Loucy (cell line): ENCODE measurements around the gene IL5.
A peak's percentile ranks its signal among the peaks of the same experiment; 100 is the strongest.

Experiments used
- H2AFZ ChIP-seq: fragments of 200-600 bp; sonication (generic); 2 replicates; pipeline ENCODE4 v1.6.0; 2016; ENCODE audit warnings: antibody characterized with exemption, mild to moderate bottlenecking, low read length, moderate library complexity
- H3F3A ChIP-seq: fragments of 200-600 bp; 2 replicates; pipeline ENCODE4 v1.6.0; 2016; ENCODE audit warnings: antibody characterized with exemption, low read depth, mild to moderate bottlenecking
- H3K27me3 ChIP-seq: fragments of 200-600 bp; sonication (generic); 2 replicates; pipeline ENCODE4 v1.6.1; 2014; ENCODE audit warnings: low read length, mild to moderate bottlenecking; ENCODE audit not compliant: insufficient read depth, poor library complexity, severe bottlenecking
- H3K36me3 ChIP-seq: fragments of 200-600 bp; sonication (generic); 2 replicates; pipeline ENCODE4 v1.6.1; 2016; ENCODE audit warnings: low read length; ENCODE audit not compliant: insufficient read depth
- H3K4me1 ChIP-seq: fragments of 200-600 bp; sonication (generic); 2 replicates; pipeline ENCODE4 v1.5.1; 2014; ENCODE audit warnings: low read length, mild to moderate bottlenecking; ENCODE audit not compliant: insufficient read depth, poor library complexity, severe bottlenecking
- H3K4me2 ChIP-seq: fragments of 200-600 bp; sonication (generic); 2 replicates; pipeline ENCODE4 v1.6.0; 2014; ENCODE audit warnings: antibody characterized with exemption, low read length, low read depth, mild to moderate bottlenecking; ENCODE audit not compliant: poor library complexity, severe bottlenecking
- H3K4me3 ChIP-seq: fragments of 200-600 bp; sonication (generic); 2 replicates; pipeline ENCODE4 v1.5.1; 2014; ENCODE audit warnings: low read length, mild to moderate bottlenecking, mixed read lengths; ENCODE audit not compliant: poor library complexity, severe bottlenecking
- H3K79me2 ChIP-seq: fragments of 200-600 bp; sonication (generic); 2 replicates; pipeline ENCODE4 v1.6.1; 2014; ENCODE audit warnings: low read length; ENCODE audit not compliant: insufficient read depth
- H3K9ac ChIP-seq: fragments of 200-600 bp; sonication (generic); 2 replicates; pipeline ENCODE4 v1.6.0; 2014; ENCODE audit warnings: mild to moderate bottlenecking, low read depth, low read length, moderate library complexity; ENCODE audit not compliant: poor library complexity, severe bottlenecking
- H3K9me2 ChIP-seq: fragments of 200-600 bp; sonication (generic); replicated peaks from 2 replicates; pipeline ENCODE4 v1.6.1; 2016; ENCODE audit warnings: low read depth, low read length, mixed read lengths
- H3K9me3 ChIP-seq: fragments of 200-600 bp; sonication (generic); 2 replicates; pipeline ENCODE4 v1.6.1; 2014; ENCODE audit warnings: mild to moderate bottlenecking, antibody characterized with exemption, low read length, low read depth; ENCODE audit not compliant: insufficient read depth
- H4K20me1 ChIP-seq: fragments of 200-600 bp; sonication (generic); 2 replicates; pipeline ENCODE4 v1.6.0; 2014; ENCODE audit warnings: antibody characterized with exemption, low read length, mild to moderate bottlenecking; ENCODE audit not compliant: insufficient read depth, poor library complexity, severe bottlenecking
- CTCF ChIP-seq: fragments of 200-600 bp; sonication (generic); conservative IDR thresholded peaks from 2 replicates; pipeline ENCODE4 v1.5.1; 2014; ENCODE audit warnings: mild to moderate bottlenecking, antibody characterized with exemption, low read length
- EZH2phosphoT487 ChIP-seq: fragments of 200-600 bp; IDR thresholded peaks from 2 replicates; pipeline ENCODE4 v1.6.1; 2018; ENCODE audit warnings: antibody characterized with exemption, mild to moderate bottlenecking, moderate library complexity, borderline replicate concordance

Gene IL5

DNA sequence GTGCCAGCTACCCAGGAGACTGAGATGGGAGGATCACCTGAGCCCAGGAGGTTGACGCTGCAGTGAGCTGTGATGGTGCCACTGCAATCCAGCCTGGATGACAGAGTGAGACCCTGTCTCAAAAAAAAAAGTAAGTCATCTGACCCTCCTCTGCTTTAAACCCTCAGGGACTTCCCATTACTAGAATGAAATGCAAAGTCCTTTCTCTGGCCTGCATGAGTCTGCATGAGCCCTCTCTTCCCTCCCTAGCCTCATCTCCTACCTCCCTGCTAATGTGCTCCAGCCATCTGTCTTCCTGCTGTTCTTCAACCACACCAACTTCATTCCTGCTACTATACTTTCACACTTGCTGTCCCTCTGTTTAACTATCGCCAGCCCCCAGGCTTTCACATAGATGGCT is 15.3 kb downstream of the IL5 start:
- H2AFZ ChIP-seq, result no peak overlapping the region
- no peak overlapping the region for H3K4me3 ChIP-seq
- no peak overlapping the region for H3K4me2 ChIP-seq
- H3K9me2 ChIP-seq, result no peaks in the 10 kb centered on the region
- H3K36me3 ChIP-seq, result no peaks in the 10 kb centered on the region
- H3F3A ChIP-seq, result no peaks in the 10 kb centered on the region
- no peak for TF ChIP-seq EZH2phosphoT487
- no peak for TF ChIP-seq CTCF
- H3K27me3 ChIP-seq, result no peaks in the 10 kb centered on the region
- H3K9ac ChIP-seq, result no peak overlapping the region
- H3K79me2 ChIP-seq, result no peaks in the 10 kb centered on the region
- peaks cover 18% of the 10 kb centered on the region for H3K4me1 ChIP-seq
- no peaks in the 10 kb centered on the region for H3K9me3 ChIP-seq
- no peaks in the 10 kb centered on the region for H4K20me1 ChIP-seq

GRCh38 chr5:132526974-132527564 is 16.3 kb downstream of the IL5 start:
- no peaks in the 10 kb centered on the region for H3K79me2 ChIP-seq
- H3K36me3 ChIP-seq, result no peaks in the 10 kb centered on the region
- H3F3A ChIP-seq, result no peaks in the 10 kb centered on the region
- peaks cover 18% of the 10 kb centered on the region for H3K4me1 ChIP-seq
- no peaks in the 10 kb centered on the region for H3K9me3 ChIP-seq
- peak overlapping the region; percentile 30 for H3K9ac ChIP-seq
- peak overlapping the region; percentile 68 for H3K4me3 ChIP-seq
- H3K4me2 ChIP-seq, result peak overlapping the region; percentile 61
- H4K20me1 ChIP-seq, result no peaks in the 10 kb centered on the region
- H3K27me3 ChIP-seq, result no peaks in the 10 kb centered on the region
- no peaks in the 10 kb centered on the region for H3K9me2 ChIP-seq
- no peak for TF ChIP-seq CTCF
- TF ChIP-seq EZH2phosphoT487, result no peak
- H2AFZ ChIP-seq, result peak overlapping the region; percentile 87; the same call in 1 of the 2 replicates

- peak overlapping the region; percentile 87 for H2AFZ ChIP-seq
- TF ChIP-seq EZH2phosphoT487 (no peak), CTCF (peak; percentile 84)
Observed at GRCh38 chr5:132526290-132526973, 16.9 kb downstream of the IL5 start.

More at GRCh38 chr5:132526290-132526973, 16.9 kb downstream of the IL5 start:
- H3F3A ChIP-seq, result no peaks in the 10 kb centered on the region
- H3K4me1 ChIP-seq, result peaks cover 15% of the 10 kb centered on the region
- H3K9me3 ChIP-seq, result no peaks in the 10 kb centered on the region
- peak overlapping the region; percentile 61 for H3K4me2 ChIP-seq
- H3K9me2 ChIP-seq, result no peaks in the 10 kb centered on the region
- H3K79me2 ChIP-seq, result no peaks in the 10 kb centered on the region
- peak overlapping the region; percentile 68 for H3K4me3 ChIP-seq
- no peaks in the 10 kb centered on the region for H3K36me3 ChIP-seq
- no peaks in the 10 kb centered on the region for H4K20me1 ChIP-seq
- peak overlapping the region; percentile 30 for H3K9ac ChIP-seq
- no peaks in the 10 kb centered on the region for H3K27me3 ChIP-seq
